GM18873 (cell line): ENCODE results near the gene OR14A2.
"Not testable (repeated sequence)": the region's sequence is repeated elsewhere in the genome, so short reads cannot be mapped to it uniquely, and the experiment has no call there.

Experiments used
- ATAC-seq: cut with Tn5 transposase; IDR thresholded peaks from one replicate; pipeline ENCODE4 v1.9.1; 2021; ENCODE audit warnings: mild to moderate bottlenecking, moderate library complexity, moderate number of reproducible peaks; ENCODE audit not compliant: unreplicated experiment, low FRiP score

Gene OR14A2

GRCh38 chr1:247748041-247748440 lies at the start of gene OR14A2:
Gene OR14A2, minus strand, starts transcription at chr1:247748141.
- no peak for ATAC-seq

GRCh38 chr1:247797518-247797917 lies 49.6 kb upstream of the OR14A2 start:
- no peak for ATAC-seq

GRCh38 chr1:247769603-247770002 lies 21.7 kb upstream of the OR14A2 start:
- no peak for ATAC-seq

- no peak for ATAC-seq
Observed at GRCh38 chr1:247760456-247760855, 12.5 kb upstream of the OR14A2 start, which contains the start of gene OR1C1. Gene OR1C1, minus strand, starts transcription at chr1:247760556. Its CDS starts 2,150 bp downstream, at chr1:247758406.

GRCh38 chr1:247754311-247754710 lies 6.4 kb upstream of the OR14A2 start:
- ATAC-seq: not testable (repeated sequence)

- ATAC-seq: no peak
Observed at GRCh38 chr1:247749870-247750269, 1.9 kb upstream of the OR14A2 start.

GRCh38 chr1:247747616-247748015 lies 325 bp downstream of the OR14A2 start:
- no peak for ATAC-seq

GRCh38 chr1:247746391-247746935 lies 1.5 kb downstream of the OR14A2 start:
- ATAC-seq: no peak

- not testable (repeated sequence) for ATAC-seq
Observed at GRCh38 chr1:247742215-247742760, 5.7 kb downstream of the OR14A2 start.

GRCh38 chr1:247741756-247742155 lies 6.2 kb downstream of the OR14A2 start:
- no peak for ATAC-seq

- ATAC-seq: no peak
Observed at GRCh38 chr1:247740721-247741120, 7.2 kb downstream of the OR14A2 start.

- ATAC-seq: no peak
Observed at GRCh38 chr1:247738315-247738714, 9.6 kb downstream of the OR14A2 start, which contains the start of gene OR14K1. Gene OR14K1, plus strand, starts transcription at chr1:247738615. Its CDS starts 0 bp downstream, at chr1:247738615.

- no peak for ATAC-seq
Observed at GRCh38 chr1:247721222-247721621, 26.7 kb downstream of the OR14A2 start.

- ATAC-seq: no peak
Observed at GRCh38 chr1:247716546-247716945, 31.4 kb downstream of the OR14A2 start, which contains the start of gene OR6F1. Gene OR6F1, minus strand, starts transcription at chr1:247716646. Its CDS starts 3,891 bp downstream, at chr1:247712755.

- no peak for ATAC-seq
Observed at GRCh38 chr1:247713753-247714152, 34.2 kb downstream of the OR14A2 start.

GRCh38 chr1:247710681-247711080 lies 37.3 kb downstream of the OR14A2 start:
- ATAC-seq: not testable (repeated sequence)

GRCh38 chr1:247701338-247701737 lies 46.6 kb downstream of the OR14A2 start:
- ATAC-seq: no peak

- ATAC-seq: peak; percentile 83
Observed at GRCh38 chr1:247681288-247681897, 66.5 kb downstream of the OR14A2 start.

- ATAC-seq: no peak
Observed at GRCh38 chr1:247680171-247680570, 67.8 kb downstream of the OR14A2 start.

- no peak for ATAC-seq
Observed at GRCh38 chr1:247679639-247680038, 68.3 kb downstream of the OR14A2 start, which contains the start of gene OR13G1. Gene OR13G1, minus strand, starts transcription at chr1:247679739. Its CDS starts 6,698 bp downstream, at chr1:247673041.
